WTC11 (cell line): ENCODE measurements around the gene SCN4A. TPM values are rescaled to one million over a fixed set of nuclear protein-coding genes. Genes with fewer than 3 reads are reported as not detected.

Experiments used
- ATAC-seq: fragments of 200-7000 bp; cut with Tn5 transposase; 2 replicates; pipeline ENCODE4 v1.10.0; 2021; ENCODE audit warnings: mild to moderate bottlenecking, moderate library complexity
- CTCF ChIA-PET: fragments of 300-600 bp; sonication (Branson Sonifier 250); formaldehyde crosslinking; loops from one replicate; lab custom pipeline; 2021; ENCODE audit warnings: antibody characterized with exemption; lab: Charles Lee
- POLR2A ChIA-PET: fragments of 350-600 bp; sonication (Branson Sonifier 250); formaldehyde crosslinking; loops from one replicate; lab custom pipeline; 2021; ENCODE audit warnings: antibody characterized with exemption; lab: Charles Lee
- DNase-seq: peaks from one replicate; pipeline ENCODE4 v3.0.0; 2021; ENCODE audit warnings: low spot score
- H3K27ac Mint-ChIP-seq: 2 replicates; pipeline ENCODE4 v1.8.0; 2021; ENCODE audit warnings: mixed read lengths
- H3K27me3 Mint-ChIP-seq: 2 replicates; pipeline ENCODE4 v1.8.0; 2021; ENCODE audit warnings: low read depth, mild to moderate bottlenecking, moderate library complexity, mixed read lengths
- H3K36me3 Mint-ChIP-seq: 2 replicates; pipeline ENCODE4 v1.8.0; 2021; ENCODE audit warnings: mixed read lengths
- H3K4me1 Mint-ChIP-seq: 2 replicates; pipeline ENCODE4 v1.8.0; 2022; ENCODE audit warnings: mixed read lengths
- H3K4me3 Mint-ChIP-seq: 2 replicates; pipeline ENCODE4 v1.8.0; 2021; ENCODE audit warnings: mild to moderate bottlenecking, moderate library complexity, mixed read lengths
- H3K9me3 Mint-ChIP-seq: 2 replicates; pipeline ENCODE4 v1.8.0; 2021; ENCODE audit warnings: mixed read lengths
- CBFB ChIP-seq: sonication (generic); formaldehyde crosslinking; IDR thresholded peaks from 2 replicates; pipeline ENCODE4 v1.8.1; 2022; ENCODE audit warnings: mild to moderate bottlenecking, low read depth, missing genetic modification reagents
- CTCF ChIP-seq: fragments of 200-600 bp; IDR thresholded peaks from 2 replicates; pipeline ENCODE4 v1.8.0; 2022; ENCODE audit warnings: antibody characterized with exemption
- E2F4 ChIP-seq: sonication (generic); formaldehyde crosslinking; IDR thresholded peaks from 2 replicates; pipeline ENCODE4 v1.8.1; 2022; ENCODE audit warnings: low read depth, mild to moderate bottlenecking, moderate library complexity, missing genetic modification reagents, borderline replicate concordance
- FOXJ3 ChIP-seq: sonication (generic); formaldehyde crosslinking; IDR thresholded peaks from 2 replicates; pipeline ENCODE4 v1.9.0; 2021; ENCODE audit warnings: missing genetic modification reagents, mild to moderate bottlenecking, borderline replicate concordance
- JAZF1 ChIP-seq: fragments of 250-450 bp; sonication (Bioruptor Pico); IDR thresholded peaks from 2 replicates; pipeline ENCODE4 v1.9.0; 2021; ENCODE audit warnings: moderate library complexity, mild to moderate bottlenecking, inconsistent platforms
- MYBL2 ChIP-seq: sonication (generic); formaldehyde crosslinking; IDR thresholded peaks from 2 replicates; pipeline ENCODE4 v1.8.1; 2023; ENCODE audit warnings: mild to moderate bottlenecking, moderate library complexity, missing genetic modification reagents
- NFE2L1 ChIP-seq: sonication (generic); formaldehyde crosslinking; IDR thresholded peaks from 2 replicates; pipeline ENCODE4 v1.8.1; 2023; ENCODE audit warnings: missing genetic modification reagents
- NR2C2 ChIP-seq: sonication (generic); formaldehyde crosslinking; IDR thresholded peaks from 2 replicates; pipeline ENCODE4 v1.8.0; 2022; ENCODE audit warnings: mild to moderate bottlenecking, missing genetic modification reagents
- OVOL2 ChIP-seq: fragments of 250-450 bp; sonication (Bioruptor Pico); IDR thresholded peaks from 2 replicates; pipeline ENCODE4 v1.9.0; 2021; ENCODE audit warnings: mild to moderate bottlenecking, borderline replicate concordance
- PRDM15 ChIP-seq: sonication (generic); formaldehyde crosslinking; IDR thresholded peaks from 2 replicates; pipeline ENCODE4 v1.8.0; 2022; ENCODE audit warnings: missing genetic modification reagents
- SMAD3 ChIP-seq: sonication (generic); formaldehyde crosslinking; IDR thresholded peaks from 2 replicates; pipeline ENCODE4 v1.8.0; 2022; ENCODE audit warnings: missing genetic modification reagents, mild to moderate bottlenecking, borderline replicate concordance
- TEAD1 ChIP-seq: sonication (generic); formaldehyde crosslinking; IDR thresholded peaks from 2 replicates; pipeline ENCODE4 v1.8.0; 2022; ENCODE audit warnings: mild to moderate bottlenecking, missing genetic modification reagents
- TP53 ChIP-seq: sonication (generic); formaldehyde crosslinking; IDR thresholded peaks from 2 replicates; pipeline ENCODE4 v1.8.1; 2023; ENCODE audit warnings: mild to moderate bottlenecking, missing genetic modification reagents
- ZBTB21 ChIP-seq: sonication (generic); formaldehyde crosslinking; IDR thresholded peaks from 2 replicates; pipeline ENCODE4 v1.8.1; 2023; ENCODE audit warnings: mild to moderate bottlenecking, missing genetic modification reagents, borderline replicate concordance
- ZNF232 ChIP-seq: sonication (generic); formaldehyde crosslinking; IDR thresholded peaks from 2 replicates; pipeline ENCODE4 v1.8.0; 2022; ENCODE audit warnings: mild to moderate bottlenecking, missing genetic modification reagents
- ZNF263 ChIP-seq: sonication (generic); formaldehyde crosslinking; IDR thresholded peaks from 2 replicates; pipeline ENCODE4 v1.8.1; 2022; ENCODE audit warnings: low read depth, mild to moderate bottlenecking, moderate library complexity, missing genetic modification reagents
- ZNF512 ChIP-seq: sonication (generic); formaldehyde crosslinking; IDR thresholded peaks from 2 replicates; pipeline ENCODE4 v1.8.1; 2022; ENCODE audit warnings: missing genetic modification reagents, borderline replicate concordance
- total RNA-seq: library from RNA; stranded (reverse); gene quantifications from 3 replicates; pipeline ENCODE4 v1.2.3, GENCODE V29; 2021
- TF ChIP-seq, protein P1 (sequence below): sonication (generic); formaldehyde crosslinking; IDR thresholded peaks from 2 replicates; pipeline ENCODE4 v1.8.1; 2022; ENCODE audit warnings: mild to moderate bottlenecking, moderate library complexity, missing genetic modification reagents
- TF ChIP-seq, protein P2 (sequence below): sonication (generic); formaldehyde crosslinking; IDR thresholded peaks from 2 replicates; pipeline ENCODE4 v1.8.0; 2022; ENCODE audit warnings: mild to moderate bottlenecking, missing genetic modification reagents
- TF ChIP-seq, protein P3 (sequence below): sonication (generic); formaldehyde crosslinking; IDR thresholded peaks from 2 replicates; pipeline ENCODE4 v1.8.1; 2022; ENCODE audit warnings: low read depth, missing genetic modification reagents, borderline replicate concordance
- TF ChIP-seq, protein P4 (sequence below): sonication (generic); formaldehyde crosslinking; IDR thresholded peaks from 2 replicates; pipeline ENCODE4 v1.8.1; 2023; ENCODE audit warnings: mild to moderate bottlenecking, missing genetic modification reagents

Gene SCN4A
- total RNA-seq, 1 experiment from 2014 or later = 5.8 TPM

- no peak for TF ChIP-seq CTCF
These were observed 25.5 kb upstream of the SCN4A start, which contains the start of gene PRR29 (continued) for GRCh38 chr17:63998050-63998720.

DNA sequence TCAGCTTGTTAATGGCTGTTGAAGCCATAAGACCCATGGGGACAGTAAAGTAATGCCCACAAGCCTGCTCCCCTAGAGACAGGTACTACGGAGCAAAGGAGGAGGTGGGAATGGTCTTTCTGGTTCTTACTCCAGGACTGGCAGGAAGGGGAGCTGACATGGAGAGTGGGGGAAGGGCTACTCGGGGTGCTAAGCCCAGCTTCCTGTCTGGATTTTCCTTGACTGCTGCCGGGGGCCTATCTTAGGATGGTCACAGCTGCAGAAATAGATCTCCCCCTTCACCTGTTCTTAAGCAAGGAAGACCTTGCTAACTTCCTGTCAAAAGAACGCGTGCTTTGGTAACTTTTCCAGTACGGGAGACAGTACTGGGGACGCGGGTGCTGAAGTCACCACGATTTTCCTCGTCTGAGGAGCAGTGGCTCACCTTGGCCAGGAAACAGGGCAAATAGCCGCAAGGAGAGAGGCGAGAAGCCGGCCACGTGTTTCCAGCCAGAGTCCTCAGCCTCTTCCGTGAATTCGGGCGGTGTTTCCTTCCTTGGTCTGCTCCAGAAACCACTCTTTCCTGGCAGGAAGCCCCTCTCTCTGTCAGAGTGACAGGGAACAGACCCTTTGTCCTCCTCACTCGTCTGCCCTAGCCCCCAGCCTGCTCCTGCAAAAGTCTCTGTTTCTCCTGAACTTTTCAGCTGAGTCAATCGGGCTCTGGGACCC, 24.8 kb upstream of the SCN4A start:
- ATAC-seq (peak; percentile 8; the same call in 1 of the 2 replicates), DNase-seq (no peak)
- H3K4me1 Mint-ChIP-seq = peaks cover 16% of the 10 kb centered on the region
- H3K9me3 Mint-ChIP-seq = no peaks in the 10 kb centered on the region
- no peak overlapping the region for H3K27ac Mint-ChIP-seq
- peak overlapping the region; percentile 86 for H3K4me3 Mint-ChIP-seq
- H3K27me3 Mint-ChIP-seq = peaks cover 43% of the 10 kb centered on the region
- ChIA-PET POLR2A (interaction anchor here (1.2 kb wide), 1 partner anchor 133 kb away, joined by 3 read pairs; no protein-coding TSS in a partner anchor), CTCF (interaction anchor here (1.2 to 8.7 kb wide), 9 partner anchors 12 to 136 kb away, joined by 4 to 46 read pairs (median 6); partner anchors contain the start of genes GH1 and GH2)
- no peaks in the 10 kb centered on the region for H3K36me3 Mint-ChIP-seq
- TF ChIP-seq SMAD3 (CRISPR knock-in tag) (peak; percentile 39; the same call in 1 of the 2 replicates), OVOL2 (CRISPR knock-in tag) (no peak), ZNF263 (no peak), TEAD1 (CRISPR knock-in tag) (no peak), ZBTB21 (CRISPR knock-in tag) (no peak), TP53 (CRISPR knock-in tag) (peak; percentile 2; the same call in 1 of the 2 replicates), CBFB (CRISPR knock-in tag) (no peak), FOXJ3 (CRISPR knock-in tag) (no peak), NR2C2 (CRISPR knock-in tag) (no peak), E2F4 (CRISPR knock-in tag) (no peak), JAZF1 (CRISPR knock-in tag) (no peak), MYBL2 (CRISPR knock-in tag) (peak; percentile 69; the same call in 1 of the 2 replicates), NFE2L1 (CRISPR knock-in tag) (no peak), ZNF512 (CRISPR knock-in tag) (no peak), PRDM15 (no peak), ZNF232 (CRISPR knock-in tag) (no peak)
- TF ChIP-seq, protein P1, sequence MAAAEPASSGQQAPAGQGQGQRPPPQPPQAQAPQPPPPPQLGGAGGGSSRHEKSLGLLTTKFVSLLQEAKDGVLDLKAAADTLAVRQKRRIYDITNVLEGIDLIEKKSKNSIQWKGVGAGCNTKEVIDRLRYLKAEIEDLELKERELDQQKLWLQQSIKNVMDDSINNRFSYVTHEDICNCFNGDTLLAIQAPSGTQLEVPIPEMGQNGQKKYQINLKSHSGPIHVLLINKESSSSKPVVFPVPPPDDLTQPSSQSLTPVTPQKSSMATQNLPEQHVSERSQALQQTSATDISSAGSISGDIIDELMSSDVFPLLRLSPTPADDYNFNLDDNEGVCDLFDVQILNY = no peak
- TF ChIP-seq, protein P2, sequence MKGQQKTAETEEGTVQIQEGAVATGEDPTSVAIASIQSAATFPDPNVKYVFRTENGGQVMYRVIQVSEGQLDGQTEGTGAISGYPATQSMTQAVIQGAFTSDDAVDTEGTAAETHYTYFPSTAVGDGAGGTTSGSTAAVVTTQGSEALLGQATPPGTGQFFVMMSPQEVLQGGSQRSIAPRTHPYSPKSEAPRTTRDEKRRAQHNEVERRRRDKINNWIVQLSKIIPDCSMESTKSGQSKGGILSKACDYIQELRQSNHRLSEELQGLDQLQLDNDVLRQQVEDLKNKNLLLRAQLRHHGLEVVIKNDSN (CRISPR knock-in tag) = no peak
- TF ChIP-seq, protein P3, sequence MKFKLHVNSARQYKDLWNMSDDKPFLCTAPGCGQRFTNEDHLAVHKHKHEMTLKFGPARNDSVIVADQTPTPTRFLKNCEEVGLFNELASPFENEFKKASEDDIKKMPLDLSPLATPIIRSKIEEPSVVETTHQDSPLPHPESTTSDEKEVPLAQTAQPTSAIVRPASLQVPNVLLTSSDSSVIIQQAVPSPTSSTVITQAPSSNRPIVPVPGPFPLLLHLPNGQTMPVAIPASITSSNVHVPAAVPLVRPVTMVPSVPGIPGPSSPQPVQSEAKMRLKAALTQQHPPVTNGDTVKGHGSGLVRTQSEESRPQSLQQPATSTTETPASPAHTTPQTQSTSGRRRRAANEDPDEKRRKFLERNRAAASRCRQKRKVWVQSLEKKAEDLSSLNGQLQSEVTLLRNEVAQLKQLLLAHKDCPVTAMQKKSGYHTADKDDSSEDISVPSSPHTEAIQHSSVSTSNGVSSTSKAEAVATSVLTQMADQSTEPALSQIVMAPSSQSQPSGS = no peak
- TF ChIP-seq, protein P4, sequence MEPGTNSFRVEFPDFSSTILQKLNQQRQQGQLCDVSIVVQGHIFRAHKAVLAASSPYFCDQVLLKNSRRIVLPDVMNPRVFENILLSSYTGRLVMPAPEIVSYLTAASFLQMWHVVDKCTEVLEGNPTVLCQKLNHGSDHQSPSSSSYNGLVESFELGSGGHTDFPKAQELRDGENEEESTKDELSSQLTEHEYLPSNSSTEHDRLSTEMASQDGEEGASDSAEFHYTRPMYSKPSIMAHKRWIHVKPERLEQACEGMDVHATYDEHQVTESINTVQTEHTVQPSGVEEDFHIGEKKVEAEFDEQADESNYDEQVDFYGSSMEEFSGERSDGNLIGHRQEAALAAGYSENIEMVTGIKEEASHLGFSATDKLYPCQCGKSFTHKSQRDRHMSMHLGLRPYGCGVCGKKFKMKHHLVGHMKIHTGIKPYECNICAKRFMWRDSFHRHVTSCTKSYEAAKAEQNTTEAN = 0 out of 2 replicates have a peak, but pooled peaks have one; percentile 41
